Transverse colon (tissue), 4 donors: ENCODE data around the gene CYP3A7. TPM values are rescaled to one million over a fixed set of nuclear protein-coding genes. Genes with fewer than 3 reads are reported as not detected.
"Not testable (repeated sequence)": the region's sequence is repeated elsewhere in the genome, so short reads cannot be mapped to it uniquely, and the experiment has no call there.

Experiments used
- DNase-seq: peaks from one replicate; pipeline ENCODE4 v3.0.0-alpha.2; 2019
- H3K27ac ChIP-seq, 4 donors: fragments of 200-600 bp; sonication (generic); 2 replicates each; pipeline ENCODE4 v1.5.1; 2016 to 2018; ENCODE audit warnings: inconsistent platforms in 4 of 4
- H3K27me3 ChIP-seq: fragments of 200-600 bp; sonication (generic); 2 replicates; pipeline ENCODE4 v1.5.1; 2017; ENCODE audit warnings: inconsistent platforms
- H3K36me3 ChIP-seq, 4 donors: fragments of 200-600 bp; sonication (generic); 2 replicates each; pipeline ENCODE4 v1.5.1; 2017 to 2019; ENCODE audit warnings: inconsistent platforms in 4 of 4
- H3K4me1 ChIP-seq, 4 donors: fragments of 200-600 bp; sonication (generic); 2 replicates each; pipeline ENCODE4 v1.5.1; 2017 to 2020; ENCODE audit warnings: inconsistent platforms in 4 of 4
- H3K4me3 ChIP-seq, 4 donors: fragments of 200-600 bp; sonication (generic); 1 replicate in 1 of 4; 2 replicates in 3 of 4; pipeline versions ENCODE4 v1.5.1 to v1.6.1; 2017 to 2019; ENCODE audit warnings: inconsistent platforms in 4 of 4
- H3K9me3 ChIP-seq, 2 donors: fragments of 200-600 bp; sonication (generic); 2 replicates each; pipeline ENCODE4 v1.5.1; 2017 to 2019; ENCODE audit warnings: inconsistent platforms in 2 of 2
- EP300 ChIP-seq: sonication (generic); formaldehyde crosslinking; IDR thresholded peaks from one replicate; pipeline ENCODE4 v1.6.1; 2017; ENCODE audit warnings: antibody characterized with exemption, low read depth
- POLR2A ChIP-seq: fragments of 450-650 bp; IDR thresholded peaks from one replicate; pipeline ENCODE4 v1.6.1; 2016; ENCODE audit warnings: antibody characterized with exemption, mild to moderate bottlenecking, moderate library complexity
- POLR2AphosphoS5 ChIP-seq, 3 donors: sonication (generic); formaldehyde crosslinking; IDR thresholded peaks; one replicate each; pipeline ENCODE4 v1.6.1; 2016; ENCODE audit warnings: antibody characterized with exemption in 3 of 3
- WGBS, 2 donors: methylation state at CpG; one replicate each; pipeline ENCODE4 v1.1.5; 2018; ENCODE audit warnings: low coverage in 1 of 2; 5-methylcytosine and 5-hydroxymethylcytosine counted together
- in situ Hi-C, 4 donors: fragments of 200-750 bp; cut with MboI; loops; one replicate each; pipeline versions ENCODE4 v1.15.0 to v1.15.1; 2017; ENCODE audit warnings: low sequenced_read_pairs in 3 of 4, low pct_ligation_motif_present in 1 of 4, low pct_unique_long_range_greater_than_20kb in 1 of 4
- intact Hi-C: fragments of 100-400 bp; cut with DNase I; formaldehyde crosslinking; loops from one replicate; pipeline ENCODE4 v1.15.1; 2023; ENCODE audit warnings: low total_unique reads
- total RNA-seq, 4 donors: library from RNA; depleted of rRNA; stranded (reverse); fragments of >200 nt; gene quantifications; one replicate each; pipeline ENCODE4 v1.1.0, GENCODE V29; 2016
- TF ChIP-seq, protein P1 (sequence below), 5 experiments: fragments of 200-600 bp in 3 of 5; fragments of 450-650 bp in 2 of 5; sonication (generic) in 3 of 5; IDR thresholded peaks; 1 replicate in 2 of 5; 2 replicates in 3 of 5; pipeline ENCODE4 v1.5.1; 2016 to 2017; ENCODE audit warnings: antibody characterized with exemption in 5 of 5, inconsistent platforms in 3 of 5, mild to moderate bottlenecking in 2 of 5, moderate library complexity in 1 of 5

CYP3A7 gene
- total RNA-seq, 4 donors from 2014 or later: 0.95 to 3.0 (median 0.96) TPM; not detected in 1

DNA sequence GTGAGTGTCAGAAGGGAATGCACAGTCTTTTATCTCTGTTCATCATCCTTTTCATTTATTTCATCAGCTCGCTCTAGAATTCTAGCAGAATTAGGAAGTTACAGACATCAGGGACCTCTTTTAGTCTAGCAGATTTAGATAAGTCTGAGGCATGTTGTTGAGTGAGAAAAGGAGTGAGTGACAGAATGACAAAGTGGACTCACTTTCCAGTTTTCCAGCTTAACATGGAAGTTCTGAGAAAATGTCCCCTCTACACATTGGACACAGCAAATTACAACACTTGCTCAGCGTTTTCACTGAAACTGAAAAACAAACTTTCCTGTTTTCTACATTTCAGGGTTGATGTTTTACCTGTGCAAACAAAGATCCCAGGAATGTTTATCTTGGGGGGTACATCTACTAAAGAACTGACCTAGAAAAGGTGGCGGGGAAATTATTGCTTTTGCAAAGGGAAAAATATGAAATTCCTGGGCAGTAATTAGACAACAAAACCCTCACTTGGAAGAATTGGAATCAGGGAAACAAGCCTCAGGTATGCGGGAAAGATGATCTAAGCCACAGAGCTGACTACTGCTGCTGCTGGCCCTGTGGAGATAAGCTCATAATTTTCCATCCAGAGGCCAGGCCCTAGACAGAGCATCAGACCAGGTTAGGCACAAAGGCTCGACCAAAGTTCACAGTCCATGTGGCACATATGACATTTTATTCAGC is 40.6 kb downstream of the CYP3A7 start:
- Histone ChIP-seq H3K36me3 (no peaks in the 10 kb centered on the region), H3K4me1 (peaks cover 0 to 13% (median 4%) of the 10 kb centered on the region in 4 donors), H3K27ac (no peak overlapping the region), H3K27me3 (no peaks in the 10 kb centered on the region), H3K4me3 (no peak overlapping the region), H3K9me3 (no peaks in the 10 kb centered on the region)
- in situ Hi-C loops (no loop called here), intact Hi-C loops (no loop called here)
- 60 to 69% methylated on average over 5 of the region's 5 CpGs for WGBS, 2 donors
- TF ChIP-seq EP300: no peak
- no peak for TF ChIP-seq POLR2AphosphoS5 (IDR thresholded peaks at IDR 0.05)
- TF ChIP-seq, protein P1, sequence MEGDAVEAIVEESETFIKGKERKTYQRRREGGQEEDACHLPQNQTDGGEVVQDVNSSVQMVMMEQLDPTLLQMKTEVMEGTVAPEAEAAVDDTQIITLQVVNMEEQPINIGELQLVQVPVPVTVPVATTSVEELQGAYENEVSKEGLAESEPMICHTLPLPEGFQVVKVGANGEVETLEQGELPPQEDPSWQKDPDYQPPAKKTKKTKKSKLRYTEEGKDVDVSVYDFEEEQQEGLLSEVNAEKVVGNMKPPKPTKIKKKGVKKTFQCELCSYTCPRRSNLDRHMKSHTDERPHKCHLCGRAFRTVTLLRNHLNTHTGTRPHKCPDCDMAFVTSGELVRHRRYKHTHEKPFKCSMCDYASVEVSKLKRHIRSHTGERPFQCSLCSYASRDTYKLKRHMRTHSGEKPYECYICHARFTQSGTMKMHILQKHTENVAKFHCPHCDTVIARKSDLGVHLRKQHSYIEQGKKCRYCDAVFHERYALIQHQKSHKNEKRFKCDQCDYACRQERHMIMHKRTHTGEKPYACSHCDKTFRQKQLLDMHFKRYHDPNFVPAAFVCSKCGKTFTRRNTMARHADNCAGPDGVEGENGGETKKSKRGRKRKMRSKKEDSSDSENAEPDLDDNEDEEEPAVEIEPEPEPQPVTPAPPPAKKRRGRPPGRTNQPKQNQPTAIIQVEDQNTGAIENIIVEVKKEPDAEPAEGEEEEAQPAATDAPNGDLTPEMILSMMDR (IDR thresholded peaks at IDR 0.05): no peak
- TF ChIP-seq POLR2A: no peak
- no peak for DNase-seq

DNA sequence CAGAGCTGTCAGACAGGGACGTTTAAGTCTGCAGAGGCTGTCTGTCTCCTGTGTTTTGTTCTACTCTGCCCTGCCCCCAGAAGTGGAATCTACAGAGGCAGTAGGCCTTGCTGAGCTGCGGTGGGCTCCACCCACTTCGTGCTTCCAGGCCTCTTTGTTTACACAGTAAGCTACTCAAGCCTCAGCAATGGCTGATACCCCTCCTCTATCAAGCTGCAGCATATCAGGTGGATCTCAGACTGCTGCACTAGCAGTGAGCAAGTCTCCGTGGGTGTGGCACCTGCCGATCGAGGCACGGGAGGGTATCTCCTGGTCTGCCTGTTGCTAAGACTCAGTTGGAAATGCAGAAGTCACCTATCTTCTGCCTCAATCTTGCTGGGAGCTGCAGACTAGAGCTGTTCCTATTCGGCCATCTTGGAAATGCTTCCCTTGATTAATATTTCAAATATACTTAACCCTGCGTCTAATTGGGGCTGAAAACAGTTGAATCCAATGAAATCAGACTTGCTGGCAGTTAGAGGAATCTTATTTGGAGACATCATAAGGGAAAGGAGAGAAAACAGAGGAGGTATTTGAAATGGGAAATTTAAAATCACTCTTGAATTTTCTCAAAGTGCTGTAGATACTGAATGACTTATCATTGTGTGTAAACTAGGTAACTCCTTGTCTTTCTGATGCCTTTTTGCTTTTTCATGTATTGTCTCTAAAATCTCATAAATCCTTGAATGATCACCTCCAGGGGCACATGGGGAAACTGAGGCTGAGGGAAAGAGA is 41.4 kb downstream of the CYP3A7 start:
- Histone ChIP-seq H3K27ac (no peak overlapping the region), H3K4me3 (no peak overlapping the region), H3K9me3 (no peaks in the 10 kb centered on the region), H3K36me3 (no peaks in the 10 kb centered on the region), H3K4me1 (peaks cover 0 to 10% (median 2%) of the 10 kb centered on the region in 4 donors), H3K27me3 (no peaks in the 10 kb centered on the region)
- DNase-seq: peak; percentile 23
- intact Hi-C loops: no loop called here
- TF ChIP-seq POLR2AphosphoS5 (IDR thresholded peaks at IDR 0.05) (no peak), EP300 (no peak), POLR2A (no peak)
- TF ChIP-seq, protein P1 (IDR thresholded peaks at IDR 0.05): no peak
- 37 to 100% methylated on average over 2 to 9 of the region's 9 CpGs for WGBS, 2 donors
- in situ Hi-C loops: no loop called here

DNA sequence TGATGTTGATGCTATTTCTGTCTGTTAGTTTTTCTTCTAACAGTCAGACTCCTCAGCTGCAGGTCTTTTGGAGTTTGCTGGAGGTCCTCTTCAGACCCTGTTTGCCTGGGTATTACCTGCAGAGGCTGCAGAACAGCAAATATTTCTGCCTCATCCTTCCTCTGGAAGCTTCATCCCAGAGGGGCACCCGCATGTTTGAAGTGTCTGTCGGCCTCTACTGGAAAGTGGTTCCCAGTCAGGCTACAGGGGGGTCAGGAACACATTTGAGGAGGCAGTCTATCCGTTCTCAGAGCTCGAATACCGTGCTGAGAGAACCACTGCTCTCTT is 41.9 kb downstream of the CYP3A7 start:
- Histone ChIP-seq H3K27me3 (no peaks in the 10 kb centered on the region), H3K9me3 (no peaks in the 10 kb centered on the region), H3K4me3 (no peak overlapping the region), H3K36me3 (no peaks in the 10 kb centered on the region), H3K4me1 (peaks cover 0 to 10% (median 0%) of the 10 kb centered on the region in 4 donors), H3K27ac (no peak overlapping the region)
- 52% methylated on average over 5 of the region's 5 CpGs; no CpG with 5 or more reads in 1 of the 2 donors for WGBS, 2 donors
- in situ Hi-C loops: no loop called here
- intact Hi-C loops: no loop called here
- TF ChIP-seq, protein P1 (IDR thresholded peaks at IDR 0.05): no peak
- TF ChIP-seq EP300: no peak
- TF ChIP-seq POLR2AphosphoS5 (IDR thresholded peaks at IDR 0.05): no peak
- no peak for TF ChIP-seq POLR2A
- DNase-seq: no peak

DNA sequence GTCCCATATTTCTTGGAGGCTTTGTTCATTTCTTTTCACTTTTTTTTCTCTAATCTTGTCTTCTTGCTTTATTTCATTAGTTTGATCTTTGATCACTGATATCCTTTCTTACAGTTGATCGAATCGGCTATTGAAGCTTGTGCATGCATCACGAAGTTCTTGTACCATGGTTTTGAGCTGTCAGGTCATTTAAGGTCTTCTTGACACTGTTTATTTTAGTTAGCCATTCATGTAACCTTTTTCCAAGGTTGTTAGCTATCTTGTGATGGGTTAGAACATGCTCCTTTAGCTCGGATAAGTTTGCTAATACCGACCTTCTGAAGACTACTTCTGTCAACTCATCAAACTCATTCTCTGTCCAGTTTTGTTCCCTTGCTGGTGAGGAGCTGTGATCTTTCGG is 42.4 kb downstream of the CYP3A7 start:
- H3K36me3 ChIP-seq, H3K27me3 ChIP-seq, DNase-seq, H3K4me3 ChIP-seq, H3K27ac ChIP-seq, in situ Hi-C loops, intact Hi-C loops, H3K9me3 ChIP-seq, H3K4me1 ChIP-seq: not testable (repeated sequence)
- WGBS, 2 donors: 90 to 91% methylated on average over 6 of the region's 6 CpGs

DNA sequence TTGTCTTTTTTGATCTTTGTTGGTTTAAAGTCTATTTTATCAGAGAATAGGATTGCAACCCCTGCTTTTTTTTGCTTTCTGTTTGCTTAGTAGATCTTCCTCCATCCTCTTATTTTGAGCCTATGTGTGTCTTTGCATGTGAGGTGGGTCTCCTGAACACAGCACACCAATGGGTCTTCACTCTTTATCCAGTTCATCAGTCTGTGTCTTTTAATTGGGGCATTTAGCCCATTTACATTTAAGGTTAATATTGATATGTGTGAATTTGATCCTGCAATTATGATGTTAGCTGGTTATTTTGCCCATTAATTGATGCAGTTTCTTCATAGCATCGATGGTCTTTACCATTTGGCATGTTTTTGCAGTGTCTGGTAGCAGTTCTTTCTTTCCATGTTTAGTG is 43.3 kb downstream of the CYP3A7 start:
- H3K27ac ChIP-seq, H3K4me3 ChIP-seq, H3K27me3 ChIP-seq, H3K4me1 ChIP-seq, H3K36me3 ChIP-seq, intact Hi-C loops, DNase-seq, in situ Hi-C loops, H3K9me3 ChIP-seq: not testable (repeated sequence)
- WGBS, 2 donors: 82 to 100% methylated on average over 1 of the region's 1 CpG

DNA sequence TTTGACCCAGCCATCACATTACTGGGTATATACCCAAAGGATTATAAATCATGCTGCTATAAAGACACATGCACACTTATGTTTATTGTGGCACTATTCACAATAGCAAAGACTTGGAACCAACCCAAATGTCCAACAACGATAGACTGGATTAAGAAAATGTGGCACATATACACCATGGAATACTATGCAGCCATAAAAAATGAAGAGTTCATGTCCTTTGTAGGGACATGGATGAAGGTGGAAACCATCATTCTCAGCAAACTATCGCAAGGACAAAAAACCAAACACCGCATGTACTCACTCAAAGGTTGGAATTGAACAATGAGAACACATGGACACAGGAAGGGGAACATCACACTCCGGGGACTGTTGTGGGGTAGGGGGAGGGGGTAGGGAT is 44.1 kb downstream of the CYP3A7 start:
- intact Hi-C loops, H3K27ac ChIP-seq, in situ Hi-C loops, H3K36me3 ChIP-seq, H3K4me1 ChIP-seq, H3K4me3 ChIP-seq, H3K9me3 ChIP-seq, DNase-seq, H3K27me3 ChIP-seq: not testable (repeated sequence)
- WGBS, 2 donors: 92 to 100% methylated on average over 3 to 4 of the region's 4 CpGs

DNA sequence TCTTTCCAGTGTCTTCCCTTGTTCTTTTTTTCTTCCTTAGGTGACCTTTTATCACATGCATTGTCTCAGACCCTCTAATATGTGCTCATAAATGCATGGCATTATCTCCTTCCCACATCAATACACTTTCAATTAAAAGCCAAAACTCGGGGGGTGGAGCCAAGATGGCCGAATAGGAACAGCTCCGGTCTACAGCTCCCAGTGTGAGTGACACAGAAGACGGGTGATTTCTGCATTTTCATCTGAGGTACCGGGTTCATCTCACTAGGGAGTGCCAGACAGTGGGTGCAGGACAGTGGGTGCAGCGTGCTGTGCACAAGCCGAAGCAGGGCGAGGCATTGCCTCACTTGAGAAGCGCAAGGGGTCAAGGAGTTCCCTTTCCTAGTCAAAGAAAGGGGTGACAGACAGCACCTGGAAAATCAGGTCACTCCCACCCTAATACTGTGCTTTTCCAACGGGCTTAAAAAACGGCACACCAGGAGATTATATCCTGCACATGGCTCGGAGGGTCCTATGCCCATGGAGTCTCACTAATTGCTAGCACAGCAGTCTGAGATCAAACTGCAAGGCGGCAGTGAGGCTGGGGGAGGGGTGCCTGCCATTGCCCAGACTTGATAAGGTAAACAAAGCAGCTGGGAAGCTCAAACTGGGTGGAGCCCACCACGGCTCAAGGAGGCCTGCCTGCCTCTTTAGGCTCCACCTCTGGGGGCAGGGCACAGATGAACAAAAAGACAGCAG is 49.0 kb downstream of the CYP3A7 start:
- H3K4me3 ChIP-seq, H3K4me1 ChIP-seq, intact Hi-C loops, H3K9me3 ChIP-seq, H3K36me3 ChIP-seq, H3K27ac ChIP-seq, DNase-seq, H3K27me3 ChIP-seq, in situ Hi-C loops: not testable (repeated sequence)
- 88% methylated on average over 14 of the region's 14 CpGs; no CpG with 5 or more reads in 1 of the 2 donors for WGBS, 2 donors
